UCSD-AML1 (cell line): ENCODE measurements around the gene ACTR10.

ENCODE experiments used
- DNase-seq: peaks from one replicate; lab custom pipeline; 2025; ENCODE audit not compliant: unreplicated experiment; lab: John Stamatoyannopoulos, UW

The ACTR10 gene

GRCh38 chr14:58278177-58278576 is 78.2 kb downstream of the ACTR10 start:
- DNase-seq = no peak

DNA sequence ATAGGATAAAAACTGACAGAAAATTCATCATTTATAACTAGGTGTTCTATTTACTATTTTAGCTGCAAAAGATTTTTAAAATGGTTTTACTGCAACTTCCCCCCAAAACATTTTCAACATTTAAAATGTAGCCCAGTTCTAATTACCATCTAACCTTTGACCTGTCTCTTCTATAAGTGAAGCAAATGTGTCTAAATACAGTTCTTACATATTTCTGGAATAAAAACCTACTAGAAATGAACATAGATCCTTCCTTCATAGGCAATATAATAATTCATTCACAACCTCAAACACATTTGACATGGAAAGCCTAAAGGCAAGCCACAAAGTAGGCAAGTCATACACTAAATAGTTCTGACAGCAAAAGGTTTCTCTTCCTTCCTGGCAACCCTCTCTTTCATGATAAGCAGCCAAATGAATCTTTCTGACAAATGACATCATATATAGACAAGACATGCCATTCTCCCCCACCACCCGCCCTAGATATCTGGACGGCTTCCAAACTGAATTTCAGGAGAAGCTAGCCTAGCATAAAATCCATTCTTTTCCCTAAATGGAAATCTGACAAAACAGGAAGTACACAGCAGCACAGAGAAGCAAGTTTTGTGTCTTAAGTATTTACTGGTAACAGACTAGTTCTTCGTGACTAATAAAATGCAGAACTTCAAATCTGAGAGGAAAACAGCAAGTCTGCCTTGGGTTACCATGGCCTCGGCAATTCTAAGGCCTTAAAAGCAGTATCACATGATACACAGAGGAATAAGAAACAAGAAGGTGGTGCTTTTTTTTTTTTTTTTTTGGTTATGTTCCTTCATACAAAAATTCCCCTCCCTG is 81.2 kb downstream of the ACTR10 start:
- DNase-seq = no peak

- DNase-seq = no peak
These were observed 82.0 kb downstream of the ACTR10 start for GRCh38 chr14:58281969-58282368.

- DNase-seq = no peak
These were observed 83.1 kb downstream of the ACTR10 start for GRCh38 chr14:58282925-58283593.

DNA sequence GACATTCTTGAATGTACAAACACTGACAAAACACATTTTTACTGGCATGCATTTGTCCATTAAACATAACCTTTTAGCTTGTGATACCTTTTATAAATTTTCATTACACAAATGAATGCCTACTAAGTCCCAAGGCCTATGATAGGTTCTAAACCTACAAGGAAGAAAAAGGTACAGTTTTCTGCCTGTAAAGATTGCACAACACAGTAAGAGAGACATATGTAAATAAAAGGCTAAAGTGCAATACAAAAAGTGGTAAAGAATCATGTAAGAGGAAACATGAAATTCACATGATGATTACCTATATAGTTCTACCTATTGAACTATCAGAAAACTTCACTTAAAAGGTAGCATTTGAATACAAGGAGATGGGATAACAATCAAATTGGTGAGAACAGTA is 83.8 kb downstream of the ACTR10 start:
- no peak for DNase-seq

- DNase-seq = no peak
These were observed 85.2 kb downstream of the ACTR10 start for GRCh38 chr14:58285132-58285531.
